ENCODE results near the gene TFCP2.

GRCh38 chr12:51177897-51178296 lies 5.0 kb upstream of the TFCP2 start:
- TF ChIP-seq CTCF (IDR thresholded peaks at IDR 0.05; ENCODE audit: insufficient read depth, low read depth, low read length) = no peak
- no peak for TF ChIP-seq EZH2 (IDR thresholded peaks at IDR 0.05; ENCODE audit: insufficient read depth, low read length)

All from astrocyte (in vitro differentiated cells and primary cell).